HG02610 (cell line): ENCODE measurements around the gene HNRNPU.

Experiments used
- ATAC-seq: cut with Tn5 transposase; IDR thresholded peaks from one replicate; pipeline ENCODE4 v1.9.1; 2021; ENCODE audit warnings: mild to moderate bottlenecking, moderate library complexity; ENCODE audit not compliant: unreplicated experiment

HNRNPU gene

GRCh38 chr1:244864253-244865027, at the start of gene HNRNPU:
TSS of gene HNRNPU (minus strand) at chr1:244864543. CDS start at chr1:244864307, 236 bp downstream.
- ATAC-seq = peak; percentile 61

- no peak for ATAC-seq
These were observed 49.5 kb upstream of the HNRNPU start for GRCh38 chr1:244913806-244914205.

GRCh38 chr1:244904119-244904518, 39.8 kb upstream of the HNRNPU start:
- no peak for ATAC-seq

- ATAC-seq = no peak
These were observed 37.2 kb upstream of the HNRNPU start for GRCh38 chr1:244901400-244902015.

- ATAC-seq = no peak
These were observed 33.3 kb upstream of the HNRNPU start for GRCh38 chr1:244897476-244898254.

GRCh38 chr1:244896550-244896949, 32.2 kb upstream of the HNRNPU start:
- ATAC-seq = no peak

GRCh38 chr1:244893836-244894235, 29.5 kb upstream of the HNRNPU start:
- ATAC-seq = no peak

GRCh38 chr1:244887281-244887680, 22.9 kb upstream of the HNRNPU start:
- no peak for ATAC-seq

GRCh38 chr1:244881552-244882280, 17.4 kb upstream of the HNRNPU start:
- ATAC-seq = no peak

- no peak for ATAC-seq
These were observed 14.3 kb upstream of the HNRNPU start for GRCh38 chr1:244878681-244879080.

- no peak for ATAC-seq
These were observed 12.0 kb upstream of the HNRNPU start for GRCh38 chr1:244876228-244876910.

GRCh38 chr1:244874974-244875579, 10.7 kb upstream of the HNRNPU start:
- ATAC-seq = no peak

GRCh38 chr1:244869950-244870349, 5.6 kb upstream of the HNRNPU start:
- ATAC-seq = no peak

- ATAC-seq = no peak
These were observed 5.1 kb upstream of the HNRNPU start for GRCh38 chr1:244869364-244869827.

- ATAC-seq = no peak
These were observed 4.4 kb upstream of the HNRNPU start for GRCh38 chr1:244868484-244869363.

GRCh38 chr1:244866355-244866754, 2.0 kb upstream of the HNRNPU start:
- no peak for ATAC-seq

GRCh38 chr1:244865820-244866219, 1.5 kb upstream of the HNRNPU start:
- no peak for ATAC-seq

GRCh38 chr1:244865028-244865371, 657 bp upstream of the HNRNPU start:
- ATAC-seq = no peak
